Liver (tissue), 9 donors: ENCODE data around the gene CLDN14. TPM values are rescaled to one million over a fixed set of nuclear protein-coding genes. Genes with fewer than 3 reads are reported as not detected.

Source experiments
- DNase-seq: peaks from one replicate; pipeline ENCODE4 v3.0.0-alpha.2; 2017; ENCODE audit warnings: low spot score
- H3K27ac ChIP-seq, 2 donors: one replicate each; pipeline ENCODE4 v1.7.0; 2013; ENCODE audit warnings: inconsistent platforms in 2 of 2, low read length in 2 of 2, control low read depth in 1 of 2, low read depth in 1 of 2, mild to moderate bottlenecking in 1 of 2
- H3K27me3 ChIP-seq, 4 donors: one replicate each; pipeline versions ENCODE4 v1.6.1 to v1.7.0; 2013; ENCODE audit warnings: low read length in 3 of 4, inconsistent platforms in 1 of 4, mild to moderate bottlenecking in 1 of 4, moderate library complexity in 1 of 4; ENCODE audit not compliant: control insufficient read depth in 4 of 4, insufficient read depth in 4 of 4
- H3K36me3 ChIP-seq, 4 donors: one replicate each; pipeline versions ENCODE4 v1.6.1 to v1.7.0; 2013; ENCODE audit warnings: low read length in 3 of 4, mild to moderate bottlenecking in 3 of 4, low read depth in 1 of 4, moderate library complexity in 1 of 4; ENCODE audit not compliant: control insufficient read depth in 4 of 4, insufficient read depth in 3 of 4
- H3K4me1 ChIP-seq, 4 donors: one replicate each; pipeline versions ENCODE4 v1.6.1 to v1.7.0; 2013; ENCODE audit warnings: low read length in 3 of 4, mild to moderate bottlenecking in 3 of 4, moderate library complexity in 1 of 4; ENCODE audit not compliant: control insufficient read depth in 4 of 4, insufficient read depth in 4 of 4
- H3K4me3 ChIP-seq, 3 donors: one replicate each; pipeline versions ENCODE4 v1.6.1 to v1.7.0; 2013; ENCODE audit warnings: low read length in 3 of 3, control low read depth in 1 of 3, low read depth in 1 of 3, mild to moderate bottlenecking in 1 of 3
- H3K9ac ChIP-seq, 2 donors: one replicate each; pipeline ENCODE4 v1.7.0; 2013; ENCODE audit warnings: low read length in 2 of 2, mild to moderate bottlenecking in 2 of 2, moderate library complexity in 2 of 2, control low read depth in 1 of 2, low read depth in 1 of 2
- H3K9me3 ChIP-seq, 4 donors: one replicate each; pipeline versions ENCODE4 v1.6.1 to v1.7.0; 2013; ENCODE audit warnings: low read length in 3 of 4; ENCODE audit not compliant: control insufficient read depth in 4 of 4
- ATF3 ChIP-seq: IDR thresholded peaks from 2 replicates; pipeline ENCODE4 v1.6.1; 2016; ENCODE audit warnings: antibody characterized with exemption
- CTCF ChIP-seq: fragments of 150-350 bp; IDR thresholded peaks from 2 replicates; pipeline ENCODE4 v1.5.1; 2017; ENCODE audit warnings: improper control_type of control experiment, low read depth, low read length; ENCODE audit not compliant: missing input control
- FOXA1 ChIP-seq: IDR thresholded peaks from 2 replicates; pipeline ENCODE4 v1.6.1; 2016; ENCODE audit warnings: antibody characterized with exemption
- FOXA2 ChIP-seq: IDR thresholded peaks from 2 replicates; pipeline ENCODE4 v1.6.1; 2016; ENCODE audit warnings: antibody characterized with exemption
- GABPA ChIP-seq, 2 donors: IDR thresholded peaks in 1 of 2; conservative IDR thresholded peaks in 1 of 2; 2 replicates each; pipeline ENCODE4 v1.6.1; 2016; ENCODE audit warnings: antibody characterized with exemption in 2 of 2, mild to moderate bottlenecking in 1 of 2, moderate library complexity in 1 of 2
- HNF4A ChIP-seq, 2 donors: conservative IDR thresholded peaks; 2 replicates each; pipeline ENCODE4 v1.6.1; 2016; ENCODE audit warnings: antibody characterized with exemption in 2 of 2, mild to moderate bottlenecking in 2 of 2
- JUND ChIP-seq, 2 donors: IDR thresholded peaks; 2 replicates each; pipeline ENCODE4 v1.6.1; 2016; ENCODE audit warnings: antibody characterized with exemption in 2 of 2
- MAX ChIP-seq: IDR thresholded peaks from 2 replicates; pipeline ENCODE4 v1.6.1; 2016; ENCODE audit warnings: antibody characterized with exemption
- NR2F2 ChIP-seq: IDR thresholded peaks from 2 replicates; pipeline ENCODE4 v1.6.1; 2016; ENCODE audit warnings: antibody characterized with exemption
- REST ChIP-seq: IDR thresholded peaks from 2 replicates; pipeline ENCODE4 v1.6.1; 2016; ENCODE audit warnings: antibody characterized with exemption, mild to moderate bottlenecking
- SP1 ChIP-seq: IDR thresholded peaks from 2 replicates; pipeline ENCODE4 v1.6.1; 2018; ENCODE audit warnings: antibody characterized with exemption, mild to moderate bottlenecking
- TAF1 ChIP-seq: conservative IDR thresholded peaks from 2 replicates; pipeline ENCODE4 v1.6.1; 2016; ENCODE audit warnings: antibody characterized with exemption, mild to moderate bottlenecking
- YY1 ChIP-seq: IDR thresholded peaks from 2 replicates; pipeline ENCODE4 v1.6.1; 2016; ENCODE audit warnings: antibody characterized with exemption, mild to moderate bottlenecking
- ZBTB33 ChIP-seq: IDR thresholded peaks from 2 replicates; pipeline ENCODE4 v1.6.1; 2016; ENCODE audit warnings: antibody characterized with exemption
- WGBS: extraction: QIAGEN DNeasy Blood & Tissue Kit; methylation state at CpG from one replicate; pipeline ENCODE4 v1.1.7; 2013; 5-methylcytosine and 5-hydroxymethylcytosine counted together
- polyA plus RNA-seq, 2 donors: library from polyadenylated mRNA; stranded (reverse) in 1 of 2; unstranded in 1 of 2; fragments of 200-250 nt in 1 of 2; fragments of >200 nt in 1 of 2; fragmentation: Nextera tagmentation in 1 of 2; extraction: Ambion mirVana in 1 of 2; gene quantifications; one replicate each; pipeline versions ENCODE4 v1.2.1 to v1.2.3, GENCODE V29; 2013 to 2015
- total RNA-seq, 2 donors: library from RNA; depleted of rRNA; stranded (reverse); fragments of >200 nt; gene quantifications; one replicate each; pipeline ENCODE4 v1.2.3, GENCODE V29; 2014
- donor health status: healthy.
- donor health status: healthy.
- donor health status: healthy.
- donor health status: healthy.
- donor health status: healthy.

CLDN14 gene
- total and polyA plus RNA-seq, 4 donors, result 6.3 to 19.4 (median 13.4) TPM

- no peaks in the 10 kb centered on the region for H3K36me3 ChIP-seq
- no peaks in the 10 kb centered on the region for H3K9me3 ChIP-seq
- no peak overlapping the region for H3K9ac ChIP-seq
- H3K27ac ChIP-seq, result no peak overlapping the region
- TF ChIP-seq FOXA2 (no peak), CTCF (no peak), SP1 (no peak), NR2F2 (no peak), TAF1 (no peak), FOXA1 (no peak)
- DNase-seq, result no peak
- no peaks in the 10 kb centered on the region for H3K27me3 ChIP-seq
- H3K4me1 ChIP-seq, result peaks cover 0 to 4% (median 0%) of the 10 kb centered on the region in 4 donors
- H3K4me3 ChIP-seq, result no peak overlapping the region
- 80% methylated on average over 2 of the region's 2 CpGs for WGBS
Measured at GRCh38 chr21:36450511-36450910, 29.4 kb downstream of the CLDN14 start.

- no peaks in the 10 kb centered on the region for H3K27me3 ChIP-seq
- no peak overlapping the region for H3K9ac ChIP-seq
- no peaks in the 10 kb centered on the region for H3K4me1 ChIP-seq
- H3K27ac ChIP-seq, result no peak overlapping the region
- no peak for DNase-seq
- WGBS, result 79% methylated on average over 10 of the region's 10 CpGs
- no peaks in the 10 kb centered on the region for H3K9me3 ChIP-seq
- H3K4me3 ChIP-seq, result no peak overlapping the region
- TF ChIP-seq FOXA1 (no peak), ZBTB33 (no peak), TAF1 (no peak), REST (no peak), ATF3 (no peak), FOXA2 (no peak), JUND (IDR thresholded peaks at IDR 0.05) (no peak), NR2F2 (no peak), HNF4A (conservative IDR thresholded peaks at IDR 0.05) (no peak), YY1 (no peak), CTCF (no peak), GABPA (IDR thresholded peaks at IDR 0.05 in 1 of 2, conservative IDR thresholded peaks at IDR 0.05 in 1 of 2) (no peak), MAX (no peak), SP1 (no peak)
- no peaks in the 10 kb centered on the region for H3K36me3 ChIP-seq
Measured at GRCh38 chr21:36446301-36446700, 33.6 kb downstream of the CLDN14 start.
